ENCODE data around the gene KIRREL3.

KIRREL3 gene

GRCh38 chr11:126624506-126624905 lies 376.1 kb downstream of the KIRREL3 start:
- CTCF ChIA-PET: interaction anchor here (0.8 to 1.0 kb wide), 2 partner anchors 15 to 18 kb away, joined by 3 to 7 read pairs; no protein-coding TSS in a partner anchor
- POLR2A ChIA-PET: no interaction called here
- no peak for TF ChIP-seq CTCF (IDR thresholded peaks at IDR 0.05; ENCODE audit: insufficient read depth, low read length, missing control alignments)
- no peak overlapping the region for H3K4me3 ChIP-seq (ENCODE audit: low read depth, low read length)
- DNase-seq (ENCODE audit: low read depth, low spot score): no peak

GRCh38 chr11:126619516-126619915 lies 381.1 kb downstream of the KIRREL3 start:
- ChIA-PET CTCF (interaction anchor here (1.5 kb wide), 1 partner anchor 13 kb away, joined by 3 read pairs; no protein-coding TSS in a partner anchor), POLR2A (no interaction called here)
- H3K4me3 ChIP-seq (ENCODE audit: low read depth, low read length): no peak overlapping the region
- TF ChIP-seq CTCF (IDR thresholded peaks at IDR 0.05; ENCODE audit: insufficient read depth, low read length, missing control alignments): no peak
- DNase-seq (ENCODE audit: low read depth, low spot score): no peak

- ChIA-PET POLR2A (no interaction called here), CTCF (interaction anchor here (2.0 kb wide), 1 partner anchor 8 kb away, joined by 9 read pairs; no protein-coding TSS in a partner anchor)
- no peak for DNase-seq (ENCODE audit: low read depth, low spot score)
- TF ChIP-seq CTCF (IDR thresholded peaks at IDR 0.05; ENCODE audit: insufficient read depth, low read length, missing control alignments): no peak
- no peak overlapping the region for H3K4me3 ChIP-seq (ENCODE audit: low read depth, low read length)
Observed at GRCh38 chr11:126615845-126616244, 384.7 kb downstream of the KIRREL3 start.

- CTCF ChIA-PET: interaction anchor here (2.2 kb wide), 1 partner anchor 104 kb away, joined by 7 read pairs; no protein-coding TSS in a partner anchor
- TF ChIP-seq CTCF (IDR thresholded peaks at IDR 0.05; ENCODE audit: insufficient read depth, low read length, missing control alignments): no peak
- no peak for DNase-seq (ENCODE audit: low read depth, low spot score)
- no peak overlapping the region for H3K4me3 ChIP-seq (ENCODE audit: low read depth, low read length)
- POLR2A ChIA-PET: no interaction called here
Observed at GRCh38 chr11:126613272-126613671, 387.3 kb downstream of the KIRREL3 start.

- CTCF ChIA-PET: no interaction called here
Observed at GRCh38 chr11:126612671-126613070, 387.9 kb downstream of the KIRREL3 start.

GRCh38 chr11:126611438-126611837 lies 389.1 kb downstream of the KIRREL3 start:
- no peak for DNase-seq (ENCODE audit: low read depth, low spot score)
- ChIA-PET POLR2A (no interaction called here), CTCF (interaction anchor here (0.8 kb wide), 1 partner anchor 251 kb away, joined by 3 read pairs; no protein-coding TSS in a partner anchor)
- TF ChIP-seq CTCF (IDR thresholded peaks at IDR 0.05; ENCODE audit: insufficient read depth, low read length, missing control alignments): no peak
- no peak overlapping the region for H3K4me3 ChIP-seq (ENCODE audit: low read depth, low read length)

More at GRCh38 chr11:126612671-126613070, 387.9 kb downstream of the KIRREL3 start:
- DNase-seq (ENCODE audit: low read depth, low spot score): no peak
- no peak overlapping the region for H3K4me3 ChIP-seq (ENCODE audit: low read depth, low read length)
- no peak for TF ChIP-seq CTCF (IDR thresholded peaks at IDR 0.05; ENCODE audit: insufficient read depth, low read length, missing control alignments)
- POLR2A ChIA-PET: no interaction called here
